ENCODE data around the gene SF3B3.
A peak's percentile ranks its signal among the peaks of the same experiment; 100 is the strongest.

SF3B3 gene

GRCh38 chr16:70571623-70572022 is 48.0 kb downstream of the SF3B3 start:
- TF ChIP-seq POLR2AphosphoS5 (IDR thresholded peaks at IDR 0.05; ENCODE audit: low read depth, low read length) (no peak), POLR2A (IDR thresholded peaks at IDR 0.05; ENCODE audit: low read depth, low read length) (no peak), TAF1 (IDR thresholded peaks at IDR 0.05; ENCODE audit: borderline replicate concordance, low read depth, low read length) (no peak)
- DNase-seq (ENCODE audit: insufficient read length) (no peak), FAIRE-seq (no peak)

GRCh38 chr16:70572050-70572925 is 48.7 kb downstream of the SF3B3 start:
- FAIRE-seq (no peak), DNase-seq (ENCODE audit: insufficient read length) (no peak)
- TF ChIP-seq POLR2AphosphoS5 (IDR thresholded peaks at IDR 0.05; ENCODE audit: low read depth, low read length) (no peak), POLR2A (IDR thresholded peaks at IDR 0.05; ENCODE audit: low read depth, low read length) (peak; percentile 17; the same call in 1 of the 2 replicates)

- no peak for FAIRE-seq
- no peak for TF ChIP-seq POLR2A (IDR thresholded peaks at IDR 0.05; ENCODE audit: low read depth, low read length)
- TF ChIP-seq POLR2AphosphoS5 (IDR thresholded peaks at IDR 0.05; ENCODE audit: low read depth, low read length): no peak
- TF ChIP-seq TAF1 (IDR thresholded peaks at IDR 0.05; ENCODE audit: borderline replicate concordance, low read depth, low read length): no peak
- DNase-seq (ENCODE audit: insufficient read length): no peak
These were observed 49.3 kb downstream of the SF3B3 start for GRCh38 chr16:70572926-70573270.

- no peak for FAIRE-seq
- DNase-seq (ENCODE audit: insufficient read length): no peak
These were observed 50.0 kb downstream of the SF3B3 start for GRCh38 chr16:70573451-70574121.

GRCh38 chr16:70574595-70575271 is 51.1 kb downstream of the SF3B3 start:
- TF ChIP-seq POLR2A (IDR thresholded peaks at IDR 0.05; ENCODE audit: low read depth, low read length) (no peak), TAF1 (IDR thresholded peaks at IDR 0.05; ENCODE audit: borderline replicate concordance, low read depth, low read length) (no peak), POLR2AphosphoS5 (IDR thresholded peaks at IDR 0.05; ENCODE audit: low read depth, low read length) (no peak)
- DNase-seq (ENCODE audit: insufficient read length) (no peak), FAIRE-seq (no peak)

More at GRCh38 chr16:70573451-70574121, 50.0 kb downstream of the SF3B3 start:
- TF ChIP-seq TAF1 (IDR thresholded peaks at IDR 0.05; ENCODE audit: borderline replicate concordance, low read depth, low read length) (no peak), POLR2AphosphoS5 (IDR thresholded peaks at IDR 0.05; ENCODE audit: low read depth, low read length) (no peak), POLR2A (IDR thresholded peaks at IDR 0.05; ENCODE audit: low read depth, low read length) (no peak; the same call in 1 of the 2 replicates)

- DNase-seq (ENCODE audit: insufficient read length): no peak
- TF ChIP-seq TAF1 (IDR thresholded peaks at IDR 0.05; ENCODE audit: borderline replicate concordance, low read depth, low read length) (no peak), POLR2A (IDR thresholded peaks at IDR 0.05; ENCODE audit: low read depth, low read length) (0 out of 2 replicates have a peak, but pooled peaks have one; percentile 36), POLR2AphosphoS5 (IDR thresholded peaks at IDR 0.05; ENCODE audit: low read depth, low read length) (0 out of 2 replicates have a peak, but pooled peaks have one; percentile 27)
- no peak for FAIRE-seq
These were observed 51.8 kb downstream of the SF3B3 start for GRCh38 chr16:70575376-70575775.

- DNase-seq (ENCODE audit: insufficient read length) (no peak), FAIRE-seq (peak; percentile 17)
- TF ChIP-seq TAF1 (IDR thresholded peaks at IDR 0.05; ENCODE audit: borderline replicate concordance, low read depth, low read length): no peak
- no peak for TF ChIP-seq POLR2A (IDR thresholded peaks at IDR 0.05; ENCODE audit: low read depth, low read length)
- TF ChIP-seq POLR2AphosphoS5 (IDR thresholded peaks at IDR 0.05; ENCODE audit: low read depth, low read length): peak; percentile 61; the same call in 1 of the 2 replicates
These were observed 53.0 kb downstream of the SF3B3 start for GRCh38 chr16:70576431-70577255.

GRCh38 chr16:70577256-70577698 is 53.7 kb downstream of the SF3B3 start:
- no peak for FAIRE-seq
- DNase-seq (ENCODE audit: insufficient read length): no peak
- TF ChIP-seq POLR2A (IDR thresholded peaks at IDR 0.05; ENCODE audit: low read depth, low read length) (no peak), TAF1 (IDR thresholded peaks at IDR 0.05; ENCODE audit: borderline replicate concordance, low read depth, low read length) (no peak), POLR2AphosphoS5 (IDR thresholded peaks at IDR 0.05; ENCODE audit: low read depth, low read length) (no peak)

GRCh38 chr16:70578035-70578434 is 54.4 kb downstream of the SF3B3 start:
- DNase-seq (ENCODE audit: insufficient read length) (no peak), FAIRE-seq (no peak)
- TF ChIP-seq POLR2AphosphoS5 (IDR thresholded peaks at IDR 0.05; ENCODE audit: low read depth, low read length): no peak
- no peak for TF ChIP-seq TAF1 (IDR thresholded peaks at IDR 0.05; ENCODE audit: borderline replicate concordance, low read depth, low read length)
- TF ChIP-seq POLR2A (IDR thresholded peaks at IDR 0.05; ENCODE audit: low read depth, low read length): no peak

GRCh38 chr16:70579248-70579647 is 55.6 kb downstream of the SF3B3 start:
- DNase-seq (ENCODE audit: insufficient read length) (no peak), FAIRE-seq (no peak)
- TF ChIP-seq TAF1 (IDR thresholded peaks at IDR 0.05; ENCODE audit: borderline replicate concordance, low read depth, low read length) (no peak), POLR2A (IDR thresholded peaks at IDR 0.05; ENCODE audit: low read depth, low read length) (no peak), POLR2AphosphoS5 (IDR thresholded peaks at IDR 0.05; ENCODE audit: low read depth, low read length) (no peak)
